ENCODE results near the gene MBD2. TPM values are rescaled to one million over a fixed set of nuclear protein-coding genes. Genes with fewer than 3 reads are reported as not detected.
"Not testable (repeated sequence)": the region's sequence is repeated elsewhere in the genome, so short reads cannot be mapped to it uniquely, and the experiment has no call there.

The MBD2 gene
- total RNA-seq, 2 experiments from 2014 or later, result 133 to 134 TPM

DNA sequence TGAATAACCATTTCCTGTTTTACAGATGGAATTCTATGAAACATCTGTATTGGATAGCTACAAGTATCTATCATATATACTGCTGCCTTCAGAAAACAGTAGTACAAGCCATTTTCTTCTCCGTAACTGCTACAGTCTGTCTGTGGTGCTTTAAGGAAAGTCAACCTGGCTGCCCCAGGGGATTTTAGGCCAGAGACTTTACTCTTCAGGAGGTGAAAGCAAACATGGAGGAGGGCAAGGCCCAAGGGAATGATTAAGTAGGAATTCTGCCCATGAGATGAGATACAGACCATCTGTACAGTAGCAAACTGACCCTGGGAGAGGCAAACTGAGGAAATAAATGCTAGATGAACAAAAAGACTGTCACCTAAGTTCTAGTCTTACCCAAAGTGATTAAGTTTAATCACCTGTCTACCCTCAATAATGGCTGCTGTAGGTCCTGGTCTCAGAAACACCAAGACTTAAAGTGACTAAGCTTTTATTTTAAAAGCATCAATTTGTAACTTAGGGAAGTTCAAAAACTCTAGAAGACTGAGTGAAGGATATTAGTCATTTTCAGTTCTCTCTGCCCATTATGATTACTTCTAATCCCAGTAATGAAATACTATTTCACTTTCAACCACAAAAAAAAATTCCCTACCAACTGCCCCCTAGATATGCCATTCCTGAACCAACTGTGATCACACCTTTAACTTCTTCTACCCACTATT lies 14.8 kb downstream of the MBD2 start:
- H3K4me3 Mint-ChIP-seq, result peak overlapping the region; percentile 5
- H3K27ac Mint-ChIP-seq, result peak overlapping the region; percentile 67
- peaks cover 45% of the 10 kb centered on the region for H3K4me1 Mint-ChIP-seq
- DNase-seq, result no peak
- peaks cover 20% of the 10 kb centered on the region for H3K36me3 Mint-ChIP-seq (ENCODE audit: low read depth)
- ChIA-PET POLR2A (interaction anchor here (1.0 to 1.5 kb wide), 2 partner anchors 8 to 60 kb away, joined by 3 to 5 read pairs; partner anchors contain the start of gene POLI), CTCF (interaction anchor here (1.0 kb wide), 2 partner anchors 8 to 15 kb away, joined by 3 to 6 read pairs; partner anchors contain the start of gene MBD2)
- no peaks in the 10 kb centered on the region for H3K9me3 Mint-ChIP-seq
- no peaks in the 10 kb centered on the region for H3K27me3 Mint-ChIP-seq

DNA sequence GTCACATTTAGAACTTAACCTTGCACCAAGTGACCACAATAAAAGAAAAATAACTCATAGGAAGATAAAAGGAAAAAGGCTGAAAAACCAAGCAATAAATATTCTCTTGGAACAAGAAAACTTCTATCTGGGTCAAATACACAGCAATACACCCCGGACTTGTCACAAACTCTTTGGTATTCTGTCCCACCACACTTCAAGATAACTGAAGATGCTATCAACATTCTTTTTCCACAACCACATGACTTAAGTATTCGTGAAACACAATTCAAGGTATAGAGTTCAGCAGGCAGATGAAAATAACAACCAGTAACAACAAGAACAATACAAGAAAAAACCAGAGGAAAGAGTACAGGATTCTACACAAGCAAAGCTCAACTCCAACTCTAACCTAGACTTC lies 18.0 kb downstream of the MBD2 start:
- Mint-ChIP-seq H3K27me3 (no peaks in the 10 kb centered on the region), H3K36me3 (ENCODE audit: low read depth) (peaks cover 34% of the 10 kb centered on the region), H3K27ac (no peak overlapping the region), H3K4me1 (peaks cover 37% of the 10 kb centered on the region), H3K4me3 (no peak overlapping the region), H3K9me3 (no peaks in the 10 kb centered on the region)
- no peak for DNase-seq
- ChIA-PET POLR2A (no interaction called here), CTCF (interaction anchor here (0.6 kb wide), 1 partner anchor 278 kb away, joined by 3 read pairs; no protein-coding TSS in a partner anchor)

DNA sequence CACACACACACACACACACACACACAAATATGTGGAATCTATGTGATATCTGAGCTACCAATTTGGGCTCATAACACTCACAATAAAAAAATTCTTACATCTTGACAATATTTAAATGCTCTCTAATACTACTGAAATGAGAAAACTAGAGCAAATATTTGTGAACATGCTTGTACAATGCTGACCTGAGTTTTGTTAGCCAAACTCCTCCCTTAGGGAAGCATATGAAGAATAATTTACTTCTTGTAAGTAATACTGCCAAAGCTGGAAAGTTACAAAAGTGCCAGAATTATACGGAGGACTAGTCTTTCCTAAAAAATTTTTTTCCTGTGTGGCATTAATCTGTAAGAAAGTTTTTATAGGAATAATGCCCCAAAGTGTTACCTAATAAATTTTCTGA lies 18.5 kb downstream of the MBD2 start:
- H3K27me3 Mint-ChIP-seq, result no peaks in the 10 kb centered on the region
- no peak overlapping the region for H3K27ac Mint-ChIP-seq
- ChIA-PET CTCF (no interaction called here), POLR2A (no interaction called here)
- no peak for DNase-seq
- no peak overlapping the region for H3K4me3 Mint-ChIP-seq
- H3K36me3 Mint-ChIP-seq (ENCODE audit: low read depth), result peaks cover 39% of the 10 kb centered on the region
- H3K4me1 Mint-ChIP-seq, result peaks cover 34% of the 10 kb centered on the region
- H3K9me3 Mint-ChIP-seq, result no peaks in the 10 kb centered on the region

DNA sequence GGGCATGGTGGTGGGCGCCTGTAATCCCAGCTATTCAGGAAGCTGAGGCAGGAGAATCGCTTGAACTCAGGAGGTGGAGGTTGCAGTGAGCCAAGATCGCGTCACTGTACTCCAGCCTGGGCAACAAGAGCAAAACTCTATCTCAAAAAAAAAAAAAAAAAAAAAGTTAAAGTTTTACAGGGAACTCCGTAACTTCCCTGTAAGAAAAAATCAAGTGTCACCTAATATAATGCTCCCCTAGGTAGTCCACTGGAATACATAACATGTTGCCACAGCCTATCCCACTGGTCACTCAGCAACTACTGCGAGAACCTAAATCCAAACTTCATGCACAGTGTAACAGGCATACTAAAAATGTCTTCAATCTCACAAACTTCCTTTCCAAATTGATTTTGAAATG lies 19.0 kb downstream of the MBD2 start:
- H3K27ac Mint-ChIP-seq, H3K9me3 Mint-ChIP-seq, CTCF ChIA-PET, POLR2A ChIA-PET, H3K4me3 Mint-ChIP-seq, H3K27me3 Mint-ChIP-seq, DNase-seq: not testable (repeated sequence)
- Mint-ChIP-seq H3K4me1 (peaks cover 33% of the 10 kb centered on the region), H3K36me3 (ENCODE audit: low read depth) (peaks cover 41% of the 10 kb centered on the region)

DNA sequence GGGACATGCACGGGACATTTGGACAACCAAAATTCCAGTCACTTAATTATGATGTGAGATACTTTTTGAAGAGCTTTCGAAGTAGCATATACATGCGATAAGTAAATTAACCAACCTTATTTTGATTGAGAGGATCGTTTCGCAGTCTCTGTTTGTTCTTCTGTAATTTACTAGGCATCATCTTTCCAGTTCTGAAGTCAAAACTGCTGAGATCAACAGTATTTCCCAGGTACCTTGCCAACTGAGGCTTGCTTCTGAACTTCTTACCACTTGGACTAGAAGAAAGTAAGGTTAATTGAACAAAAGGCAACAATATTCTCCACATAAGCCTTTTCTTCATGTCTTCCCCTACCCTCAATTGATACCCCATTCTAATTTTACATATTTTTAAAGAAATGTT lies 19.6 kb downstream of the MBD2 start:
- Mint-ChIP-seq H3K9me3 (no peaks in the 10 kb centered on the region), H3K4me3 (no peak overlapping the region), H3K27ac (no peak overlapping the region), H3K27me3 (no peaks in the 10 kb centered on the region), H3K36me3 (ENCODE audit: low read depth) (peaks cover 44% of the 10 kb centered on the region), H3K4me1 (peaks cover 28% of the 10 kb centered on the region)
- no peak for DNase-seq
- CTCF ChIA-PET, result no interaction called here
- POLR2A ChIA-PET, result interaction anchor here (1.4 kb wide), 1 partner anchor 18 kb away, joined by 3 read pairs; no protein-coding TSS in a partner anchor

DNA sequence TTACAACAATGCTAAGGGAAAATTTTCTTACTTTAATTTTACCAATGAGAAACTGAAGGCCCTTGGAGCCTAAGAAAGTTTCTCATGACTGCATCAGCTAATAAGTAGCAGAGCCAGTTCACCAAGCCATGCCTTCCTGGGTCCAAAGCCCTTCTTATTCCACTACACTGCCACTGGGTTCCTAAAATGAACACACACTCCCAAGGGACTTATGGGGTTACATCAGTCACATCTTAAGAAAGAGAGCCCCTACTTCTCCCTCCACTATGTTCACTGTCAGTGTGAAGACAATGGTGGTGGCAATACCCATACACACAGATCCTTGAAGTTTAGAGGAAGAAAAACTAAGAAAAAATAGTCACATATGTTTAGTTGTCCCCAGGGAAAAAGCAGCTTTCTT lies 20.6 kb downstream of the MBD2 start:
- POLR2A ChIA-PET, result interaction anchor here (1.4 kb wide), 1 partner anchor 19 kb away, joined by 3 read pairs; no protein-coding TSS in a partner anchor
- H3K4me1 Mint-ChIP-seq, result peaks cover 23% of the 10 kb centered on the region
- H3K9me3 Mint-ChIP-seq, result no peaks in the 10 kb centered on the region
- peaks cover 52% of the 10 kb centered on the region for H3K36me3 Mint-ChIP-seq (ENCODE audit: low read depth)
- CTCF ChIA-PET, result no interaction called here
- no peak overlapping the region for H3K27ac Mint-ChIP-seq
- no peak for DNase-seq
- no peaks in the 10 kb centered on the region for H3K27me3 Mint-ChIP-seq
- no peak overlapping the region for H3K4me3 Mint-ChIP-seq

DNA sequence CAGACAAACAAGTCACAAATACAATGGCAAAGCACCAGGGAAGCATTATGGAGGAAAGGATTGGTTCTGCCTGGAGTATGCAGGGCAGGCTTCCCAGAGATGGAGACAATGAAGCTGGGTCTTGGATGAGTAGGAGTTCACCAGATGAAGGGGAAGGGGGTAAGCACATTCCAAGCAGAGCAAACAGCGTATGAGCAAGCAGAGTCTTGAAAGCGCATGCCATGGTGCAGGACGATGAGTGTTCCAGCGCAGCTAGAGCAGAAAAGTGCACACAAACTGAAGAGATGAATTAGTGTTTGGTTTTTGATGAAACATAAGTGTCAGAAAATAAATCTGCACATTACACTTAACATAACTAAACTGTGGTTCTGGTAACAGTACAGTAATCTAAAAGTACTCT lies 21.6 kb downstream of the MBD2 start:
- Mint-ChIP-seq H3K27me3 (no peaks in the 10 kb centered on the region), H3K36me3 (ENCODE audit: low read depth) (peaks cover 57% of the 10 kb centered on the region), H3K4me1 (peaks cover 18% of the 10 kb centered on the region), H3K9me3 (no peaks in the 10 kb centered on the region), H3K27ac (no peak overlapping the region), H3K4me3 (no peak overlapping the region)
- DNase-seq, result no peak
- ChIA-PET POLR2A (no interaction called here), CTCF (interaction anchor here (2.0 kb wide), 1 partner anchor 20 kb away, joined by 7 read pairs; no protein-coding TSS in a partner anchor)

DNA sequence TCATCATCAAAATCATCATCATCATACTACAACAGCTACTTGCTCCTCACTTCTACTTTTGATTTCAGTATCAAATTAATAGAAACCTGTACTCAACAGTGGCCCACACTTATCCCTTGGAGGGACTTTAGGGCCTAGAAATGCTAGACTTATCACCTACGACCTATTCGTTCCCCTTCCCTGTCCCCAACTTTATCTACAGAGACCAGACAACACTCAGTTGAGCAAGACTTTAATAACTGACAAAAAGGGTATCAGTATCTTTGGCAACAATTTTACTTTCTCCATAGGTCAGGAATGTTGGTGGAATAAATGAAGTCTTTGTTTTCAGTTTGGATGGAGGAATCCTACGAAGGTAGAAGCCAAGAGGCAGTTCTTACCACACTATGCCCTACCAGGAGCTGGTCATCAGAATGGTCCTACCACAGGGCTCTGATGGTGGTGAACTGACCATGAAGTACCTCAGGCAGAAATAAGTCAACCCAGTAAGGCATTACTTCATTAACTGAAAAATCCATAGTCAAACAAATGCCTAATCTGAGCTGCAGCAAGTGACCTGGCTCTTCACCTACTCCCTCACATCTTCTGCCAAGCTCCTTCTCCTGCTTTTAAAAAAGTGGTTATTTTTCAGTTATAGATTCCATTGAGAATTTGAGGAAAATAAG lies 26.6 kb downstream of the MBD2 start:
- Mint-ChIP-seq H3K36me3 (ENCODE audit: low read depth) (peaks cover 39% of the 10 kb centered on the region), H3K9me3 (no peaks in the 10 kb centered on the region), H3K4me3 (no peak overlapping the region), H3K27me3 (no peaks in the 10 kb centered on the region), H3K27ac (no peak overlapping the region), H3K4me1 (peaks cover 4% of the 10 kb centered on the region)
- POLR2A ChIA-PET, result no interaction called here
- CTCF ChIA-PET, result interaction anchor here (2.1 kb wide), 1 partner anchor 73 kb away, joined by 6 read pairs; no protein-coding TSS in a partner anchor
- no peak for DNase-seq

DNA sequence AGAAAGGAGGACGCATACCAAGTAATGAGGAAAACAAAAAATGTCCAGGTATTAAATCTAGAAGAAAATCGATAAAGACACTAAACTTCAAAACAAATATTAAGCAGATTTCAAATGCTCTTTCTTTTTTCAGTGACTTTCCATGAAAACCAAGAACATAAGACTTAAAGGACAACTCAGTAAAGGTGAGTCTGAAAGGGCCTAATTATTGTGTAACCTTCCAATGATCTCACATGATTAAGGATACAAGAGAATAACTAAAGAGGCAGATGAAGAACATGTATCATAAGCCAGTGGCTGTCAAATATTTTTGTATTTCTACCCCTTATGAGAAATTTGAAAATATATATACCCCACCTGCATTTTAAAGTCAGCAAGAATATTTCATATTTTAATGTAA lies 30.7 kb downstream of the MBD2 start:
- Mint-ChIP-seq H3K27ac (no peak overlapping the region), H3K4me3 (no peak overlapping the region), H3K9me3 (no peaks in the 10 kb centered on the region), H3K27me3 (no peaks in the 10 kb centered on the region), H3K4me1 (peaks cover 4% of the 10 kb centered on the region), H3K36me3 (ENCODE audit: low read depth) (peaks cover 25% of the 10 kb centered on the region)
- CTCF ChIA-PET, result no interaction called here
- POLR2A ChIA-PET, result no interaction called here
- DNase-seq, result no peak

DNA sequence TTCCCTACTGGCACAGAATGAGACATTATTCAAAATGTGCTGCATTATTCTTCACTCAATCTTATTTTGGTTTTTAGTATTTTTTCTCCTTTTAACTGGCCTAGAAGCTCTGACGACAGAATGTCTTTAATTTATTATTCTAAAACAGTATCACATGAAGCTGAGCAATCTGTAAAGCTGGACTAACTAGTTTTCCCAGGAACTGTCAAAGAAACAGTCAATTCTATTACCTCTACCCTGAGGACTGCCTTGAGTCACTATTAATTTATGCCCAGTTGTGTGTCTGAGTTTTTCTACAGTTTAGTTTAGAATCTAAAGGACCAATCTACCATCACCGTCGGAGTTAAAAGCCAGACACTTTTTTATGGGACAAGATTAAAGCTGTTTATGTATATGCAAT lies 31.6 kb downstream of the MBD2 start:
- H3K4me1 Mint-ChIP-seq, result peaks cover 6% of the 10 kb centered on the region
- H3K27me3 Mint-ChIP-seq, result no peaks in the 10 kb centered on the region
- ChIA-PET CTCF (no interaction called here), POLR2A (no interaction called here)
- DNase-seq, result no peak
- H3K9me3 Mint-ChIP-seq, result no peaks in the 10 kb centered on the region
- no peak overlapping the region for H3K27ac Mint-ChIP-seq
- no peak overlapping the region for H3K4me3 Mint-ChIP-seq
- peaks cover 25% of the 10 kb centered on the region for H3K36me3 Mint-ChIP-seq (ENCODE audit: low read depth)

DNA sequence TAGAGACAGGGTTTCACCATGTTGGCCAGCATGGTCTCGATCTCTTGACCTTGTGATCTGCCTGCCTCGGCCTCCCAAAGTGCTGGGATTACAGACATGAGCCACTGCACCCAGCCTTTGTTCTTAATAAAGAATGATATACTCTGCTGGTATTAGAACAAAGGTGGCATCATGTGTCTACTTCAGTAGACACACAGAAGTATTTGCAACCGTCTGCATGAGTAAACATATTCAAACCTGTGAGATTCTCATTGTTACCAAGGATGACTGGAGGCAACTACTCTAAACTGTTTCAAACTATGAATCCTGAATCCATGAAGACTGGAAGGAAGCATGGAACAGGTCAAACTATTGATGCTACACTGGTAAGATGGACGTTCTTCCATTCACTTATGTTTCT lies 32.1 kb downstream of the MBD2 start:
- H3K4me3 Mint-ChIP-seq, result no peak overlapping the region
- POLR2A ChIA-PET, result no interaction called here
- no peaks in the 10 kb centered on the region for H3K27me3 Mint-ChIP-seq
- H3K4me1 Mint-ChIP-seq, result peaks cover 4% of the 10 kb centered on the region
- CTCF ChIA-PET, result no interaction called here
- no peaks in the 10 kb centered on the region for H3K9me3 Mint-ChIP-seq
- H3K36me3 Mint-ChIP-seq (ENCODE audit: low read depth), result peaks cover 25% of the 10 kb centered on the region
- no peak overlapping the region for H3K27ac Mint-ChIP-seq
- DNase-seq, result no peak

DNA sequence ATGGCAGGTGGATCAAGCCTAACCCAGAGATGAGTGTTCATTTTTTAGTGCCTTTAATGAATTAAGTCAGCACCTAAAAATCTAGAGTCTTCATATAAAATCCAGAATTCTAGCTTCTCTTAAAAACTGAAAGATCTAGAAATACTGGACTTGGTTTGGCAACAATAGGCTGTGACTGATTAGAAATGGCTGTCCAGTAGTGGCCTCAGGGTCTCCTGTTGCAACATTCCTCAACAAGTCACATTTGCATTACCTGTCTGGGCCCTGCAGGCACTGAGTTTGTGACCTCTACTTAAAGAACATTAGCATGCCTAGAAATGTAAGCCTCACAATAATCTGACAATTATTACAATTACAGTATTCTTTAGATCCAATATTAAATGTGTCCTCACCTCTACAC lies 33.1 kb downstream of the MBD2 start:
- no peak overlapping the region for H3K4me3 Mint-ChIP-seq
- ChIA-PET POLR2A (no interaction called here), CTCF (no interaction called here)
- H3K36me3 Mint-ChIP-seq (ENCODE audit: low read depth), result peaks cover 31% of the 10 kb centered on the region
- no peaks in the 10 kb centered on the region for H3K27me3 Mint-ChIP-seq
- peaks cover 6% of the 10 kb centered on the region for H3K4me1 Mint-ChIP-seq
- DNase-seq, result no peak
- no peaks in the 10 kb centered on the region for H3K9me3 Mint-ChIP-seq
- H3K27ac Mint-ChIP-seq, result no peak overlapping the region

DNA sequence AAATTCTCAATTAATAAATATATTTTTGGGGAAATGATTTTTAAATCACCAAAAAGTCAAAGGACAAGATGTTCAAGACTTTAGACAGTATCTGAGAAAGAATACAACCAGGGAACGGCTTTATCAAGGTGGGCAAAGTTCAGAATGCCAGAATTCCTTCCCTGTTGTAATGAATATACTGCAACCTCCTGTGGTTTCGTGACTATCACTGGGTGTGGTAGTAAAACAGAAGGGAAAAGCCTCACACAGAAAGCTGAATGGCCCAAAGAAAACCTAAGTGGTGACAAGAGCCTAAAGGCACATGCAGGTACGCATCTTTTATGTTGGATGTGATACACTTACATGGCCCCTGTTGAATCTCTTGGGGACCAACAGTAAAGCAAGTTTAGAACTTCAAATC lies 37.1 kb downstream of the MBD2 start:
- Mint-ChIP-seq H3K36me3 (ENCODE audit: low read depth) (peaks cover 34% of the 10 kb centered on the region), H3K9me3 (no peaks in the 10 kb centered on the region), H3K4me3 (no peak overlapping the region), H3K27ac (no peak overlapping the region), H3K27me3 (no peaks in the 10 kb centered on the region), H3K4me1 (peaks cover 8% of the 10 kb centered on the region)
- no peak for DNase-seq
- CTCF ChIA-PET, result no interaction called here
- POLR2A ChIA-PET, result no interaction called here

DNA sequence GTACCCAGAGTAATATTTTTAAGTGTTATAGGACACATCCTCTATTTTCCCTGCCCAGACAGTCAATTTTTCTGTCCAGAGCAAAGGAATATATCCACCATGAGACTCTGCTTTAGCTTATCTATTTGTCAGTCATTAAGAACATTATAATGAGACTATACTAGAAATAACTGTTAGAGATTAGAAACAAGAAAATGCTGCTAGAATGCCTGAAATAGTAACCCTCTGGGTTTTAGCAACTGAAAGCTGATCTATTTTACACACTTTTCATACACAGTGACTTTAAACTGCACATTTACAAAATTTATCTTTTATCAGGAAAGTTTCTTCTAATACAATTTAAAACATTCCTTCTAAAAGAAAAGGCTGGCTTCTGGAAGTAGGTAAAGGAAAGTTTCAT lies 39.6 kb downstream of the MBD2 start:
- Mint-ChIP-seq H3K27ac (no peak overlapping the region), H3K36me3 (ENCODE audit: low read depth) (peaks cover 26% of the 10 kb centered on the region), H3K4me3 (no peak overlapping the region), H3K9me3 (no peaks in the 10 kb centered on the region), H3K27me3 (no peaks in the 10 kb centered on the region), H3K4me1 (peaks cover 8% of the 10 kb centered on the region)
- DNase-seq, result no peak
- CTCF ChIA-PET, result no interaction called here
- POLR2A ChIA-PET, result no interaction called here
